ENCODE data around the gene HPX. TPM values are rescaled to one million over a fixed set of nuclear protein-coding genes. Genes with fewer than 3 reads are reported as not detected.

The HPX gene
- total RNA-seq, 2 donors from 2014 or later: 1.8 to 5.3 TPM

- Histone ChIP-seq H3K4me1 (peaks cover 4% of the 10 kb centered on the region), H3K27ac (no peak overlapping the region), H3K4me3 (no peak overlapping the region), H3K9me3 (no peaks in the 10 kb centered on the region), H3K36me3 (no peaks in the 10 kb centered on the region), H3K27me3 (no peaks in the 10 kb centered on the region), H3K9ac (ENCODE audit: low read depth in 2 of 2, low read length in 2 of 2) (no peak overlapping the region)
- no peak for DNase-seq
- no peak for TF ChIP-seq CTCF (IDR thresholded peaks at IDR 0.05)
- intact Hi-C loops (cut with DNase I): loop anchor here (10.0 kb wide), 1 partner anchor 300 kb away; the partner anchor contains the start of gene MRPL17
These were observed 55.6 kb downstream of the HPX start for GRCh38 chr11:6385046-6385777.

Other genes with a start within 250 kb of the HPX start
- gene OR52W1, start 241.8 kb downstream of the HPX start, total RNA-seq: not detected
- not detected for gene C11orf42, start 235.4 kb downstream of the HPX start, total RNA-seq
- gene FHIP1B, start 206.4 kb downstream of the HPX start, total RNA-seq: 100 to 1,000 TPM in 1 of 2 donors, 10 to 100 TPM in 1; 84.6 to 107 TPM
- under 1 TPM in 1 of 2 donors, not detected in 1; 0.12 TPM for gene CNGA4, start 201.9 kb downstream of the HPX start, total RNA-seq
- not detected for gene CCKBR, start 181.1 kb downstream of the HPX start, total RNA-seq
- 10 to 100 TPM in 1 of 2 donors, 1 to 10 TPM in 1; 6.5 to 15.4 TPM for gene CAVIN3, start 120.5 kb downstream of the HPX start, total RNA-seq
- gene SMPD1, start 50.5 kb downstream of the HPX start, total RNA-seq: 10 to 100 TPM; 49.3 to 57.1 TPM
- gene APBB1, start 21.9 kb downstream of the HPX start, total RNA-seq: 10 to 100 TPM in 1 of 2 donors, 1 to 10 TPM in 1; 6.6 to 10.2 TPM
- gene TRIM3, start 33.0 kb upstream of the HPX start, total RNA-seq: 10 to 100 TPM; 30.0 to 59.0 TPM
- 10 to 100 TPM; 76.9 to 87.3 TPM for gene ARFIP2, start 40.3 kb upstream of the HPX start, total RNA-seq
- 10 to 100 TPM; 48.0 TPM for gene TIMM10B, start 40.5 kb upstream of the HPX start, total RNA-seq
- gene DNHD1, start 56.3 kb upstream of the HPX start, total RNA-seq: 10 to 100 TPM in 1 of 2 donors, 1 to 10 TPM in 1; 7.4 to 11.8 TPM
- gene RRP8, start 162.6 kb upstream of the HPX start, total RNA-seq: 10 to 100 TPM; 17.5 to 25.7 TPM
- 100 to 1,000 TPM; 115 to 157 TPM for gene ILK, start 162.8 kb upstream of the HPX start, total RNA-seq
- gene TAF10, start 171.2 kb upstream of the HPX start, total RNA-seq: 100 to 1,000 TPM; 123 to 142 TPM
- gene TPP1, start 178.4 kb upstream of the HPX start, total RNA-seq: 100 to 1,000 TPM in 1 of 2 donors, 10 to 100 TPM in 1; 83.4 to 123 TPM
- gene DCHS1, start 214.8 kb upstream of the HPX start, total RNA-seq: 1 to 10 TPM; 4.7 to 8.3 TPM
- gene MRPL17, start 242.4 kb upstream of the HPX start, total RNA-seq: 10 to 100 TPM; 34.6 to 75.1 TPM